Measurements from ENCODE around the gene CDH15.

CDH15 gene

DNA sequence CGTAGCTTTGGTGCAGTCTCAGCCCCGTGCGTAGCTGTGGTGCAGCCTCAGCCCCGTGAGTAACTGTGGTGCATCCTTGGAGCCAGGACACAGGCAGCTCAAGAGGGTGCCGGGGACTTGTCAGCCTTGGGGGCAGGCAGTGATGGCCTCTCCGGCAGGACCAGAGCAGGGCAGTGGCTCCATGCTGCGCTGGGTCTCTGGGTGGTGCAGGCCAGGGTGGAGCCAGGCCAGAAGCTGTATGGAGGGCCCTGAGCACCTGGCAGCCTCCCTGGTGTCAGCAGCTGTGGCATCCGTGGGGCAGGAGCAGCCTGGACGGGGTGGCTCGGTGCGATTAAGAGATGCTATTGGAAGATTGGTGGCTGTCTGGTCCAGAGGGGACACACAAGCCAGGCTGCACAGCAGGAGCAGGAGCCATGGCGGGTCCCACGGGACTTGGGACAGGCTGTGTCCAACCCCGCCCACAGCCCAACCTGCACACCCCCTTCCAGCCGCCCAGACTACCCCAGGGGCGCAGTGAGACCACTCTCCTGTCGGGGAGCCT, 28.3 kb upstream of the CDH15 start:
- no peaks in the 10 kb centered on the region for H3K36me3 ChIP-seq (replicated peaks; ENCODE audit: insufficient read depth, low read length)
- H3K79me2 ChIP-seq (ENCODE audit: low read length): no peaks in the 10 kb centered on the region
- H3K27me3 ChIP-seq (replicated peaks; ENCODE audit: insufficient read depth, low read length): no peaks in the 10 kb centered on the region
- H4K20me1 ChIP-seq (ENCODE audit: insufficient read depth, low read length): no peaks in the 10 kb centered on the region
- H3K9me3 ChIP-seq (replicated peaks; ENCODE audit: insufficient read depth, low read length): no peaks in the 10 kb centered on the region
- no peaks in the 10 kb centered on the region for H3F3A ChIP-seq (ENCODE audit: insufficient read depth, low read length)
- TF ChIP-seq CTCF (IDR thresholded peaks at IDR 0.05; ENCODE audit: low read length): no peak
- TF ChIP-seq EZH2phosphoT487 (IDR thresholded peaks at IDR 0.05; ENCODE audit: low read length): no peak
- TF ChIP-seq EZH2 (optimal IDR thresholded peaks at IDR 0.05; ENCODE audit: low read depth, low read length): no peak
- H3K4me2 ChIP-seq (ENCODE audit: low read depth, low read length): no peak overlapping the region
- no peak for DNase-seq
- no peaks in the 10 kb centered on the region for H3K9me2 ChIP-seq (replicated peaks; ENCODE audit: insufficient read depth, low read length)
- no peak overlapping the region for H3K9ac ChIP-seq (ENCODE audit: low read length)
- H3K4me3 ChIP-seq (ENCODE audit: low read length): no peak overlapping the region
- H3K27ac ChIP-seq (ENCODE audit: low read length): no peak overlapping the region
- no peaks in the 10 kb centered on the region for H3K4me1 ChIP-seq (ENCODE audit: low read length)
- no peak overlapping the region for H2AFZ ChIP-seq (ENCODE audit: low read length)

GRCh38 chr16:89143911-89144675, 27.5 kb upstream of the CDH15 start:
- no peaks in the 10 kb centered on the region for H3K9me3 ChIP-seq (replicated peaks; ENCODE audit: insufficient read depth, low read length)
- H3K36me3 ChIP-seq (replicated peaks; ENCODE audit: insufficient read depth, low read length): no peaks in the 10 kb centered on the region
- H3K4me1 ChIP-seq (ENCODE audit: low read length): no peaks in the 10 kb centered on the region
- TF ChIP-seq CTCF (IDR thresholded peaks at IDR 0.05; ENCODE audit: low read length): no peak
- TF ChIP-seq EZH2phosphoT487 (IDR thresholded peaks at IDR 0.05; ENCODE audit: low read length): no peak
- no peak for TF ChIP-seq EZH2 (optimal IDR thresholded peaks at IDR 0.05; ENCODE audit: low read depth, low read length)
- no peaks in the 10 kb centered on the region for H3K79me2 ChIP-seq (ENCODE audit: low read length)
- H3F3A ChIP-seq (ENCODE audit: insufficient read depth, low read length): no peaks in the 10 kb centered on the region
- no peak for DNase-seq
- no peak overlapping the region for H3K4me3 ChIP-seq (ENCODE audit: low read length)
- no peak overlapping the region for H2AFZ ChIP-seq (ENCODE audit: low read length)
- H4K20me1 ChIP-seq (ENCODE audit: insufficient read depth, low read length): no peaks in the 10 kb centered on the region
- H3K9ac ChIP-seq (ENCODE audit: low read length): no peak overlapping the region
- no peak overlapping the region for H3K27ac ChIP-seq (ENCODE audit: low read length)
- no peak overlapping the region for H3K4me2 ChIP-seq (ENCODE audit: low read depth, low read length)
- H3K9me2 ChIP-seq (replicated peaks; ENCODE audit: insufficient read depth, low read length): no peaks in the 10 kb centered on the region
- no peaks in the 10 kb centered on the region for H3K27me3 ChIP-seq (replicated peaks; ENCODE audit: insufficient read depth, low read length)

DNA sequence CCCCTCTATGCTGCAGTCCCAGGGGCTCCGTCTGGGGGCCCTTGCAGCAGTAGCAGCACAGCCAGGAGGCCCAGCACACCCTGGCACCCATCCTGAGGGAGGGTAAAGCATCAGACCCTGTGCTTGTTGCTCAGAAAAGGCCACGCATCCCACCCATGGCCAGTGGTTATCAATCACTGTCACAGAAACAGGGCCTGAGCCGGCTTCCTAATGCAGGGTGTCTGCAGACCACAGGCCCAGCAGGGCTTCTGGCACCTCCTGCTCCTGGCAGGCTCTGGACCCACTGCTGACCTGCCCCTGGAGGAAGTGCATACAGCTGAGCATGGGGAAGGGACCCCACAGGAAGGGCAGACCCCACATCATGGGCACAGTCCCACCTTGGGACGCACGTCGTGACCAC, 26.9 kb upstream of the CDH15 start:
- no peaks in the 10 kb centered on the region for H3K36me3 ChIP-seq (replicated peaks; ENCODE audit: insufficient read depth, low read length)
- no peaks in the 10 kb centered on the region for H3K79me2 ChIP-seq (ENCODE audit: low read length)
- no peak overlapping the region for H3K9ac ChIP-seq (ENCODE audit: low read length)
- DNase-seq: no peak
- TF ChIP-seq EZH2phosphoT487 (IDR thresholded peaks at IDR 0.05; ENCODE audit: low read length) (no peak), EZH2 (optimal IDR thresholded peaks at IDR 0.05; ENCODE audit: low read depth, low read length) (no peak), CTCF (IDR thresholded peaks at IDR 0.05; ENCODE audit: low read length) (no peak)
- no peak overlapping the region for H2AFZ ChIP-seq (ENCODE audit: low read length)
- no peaks in the 10 kb centered on the region for H3K27me3 ChIP-seq (replicated peaks; ENCODE audit: insufficient read depth, low read length)
- no peaks in the 10 kb centered on the region for H3K9me2 ChIP-seq (replicated peaks; ENCODE audit: insufficient read depth, low read length)
- no peaks in the 10 kb centered on the region for H4K20me1 ChIP-seq (ENCODE audit: insufficient read depth, low read length)
- no peak overlapping the region for H3K27ac ChIP-seq (ENCODE audit: low read length)
- no peak overlapping the region for H3K4me2 ChIP-seq (ENCODE audit: low read depth, low read length)
- no peaks in the 10 kb centered on the region for H3F3A ChIP-seq (ENCODE audit: insufficient read depth, low read length)
- H3K4me1 ChIP-seq (ENCODE audit: low read length): no peaks in the 10 kb centered on the region
- no peaks in the 10 kb centered on the region for H3K9me3 ChIP-seq (replicated peaks; ENCODE audit: insufficient read depth, low read length)
- H3K4me3 ChIP-seq (ENCODE audit: low read length): no peak overlapping the region
